CD4-positive, alpha-beta T cell treated with Interleukin-6 for 4 hours (primary cell): ENCODE data around the gene LAPTM4A.
"Not testable (repeated sequence)": the region's sequence is repeated elsewhere in the genome, so short reads cannot be mapped to it uniquely, and the experiment has no call there.

Experiments
- DNase-seq: peaks from one replicate; pipeline ENCODE4 v3.0.0-alpha.2; 2020; ENCODE audit warnings: mixed read lengths

Gene LAPTM4A

DNA sequence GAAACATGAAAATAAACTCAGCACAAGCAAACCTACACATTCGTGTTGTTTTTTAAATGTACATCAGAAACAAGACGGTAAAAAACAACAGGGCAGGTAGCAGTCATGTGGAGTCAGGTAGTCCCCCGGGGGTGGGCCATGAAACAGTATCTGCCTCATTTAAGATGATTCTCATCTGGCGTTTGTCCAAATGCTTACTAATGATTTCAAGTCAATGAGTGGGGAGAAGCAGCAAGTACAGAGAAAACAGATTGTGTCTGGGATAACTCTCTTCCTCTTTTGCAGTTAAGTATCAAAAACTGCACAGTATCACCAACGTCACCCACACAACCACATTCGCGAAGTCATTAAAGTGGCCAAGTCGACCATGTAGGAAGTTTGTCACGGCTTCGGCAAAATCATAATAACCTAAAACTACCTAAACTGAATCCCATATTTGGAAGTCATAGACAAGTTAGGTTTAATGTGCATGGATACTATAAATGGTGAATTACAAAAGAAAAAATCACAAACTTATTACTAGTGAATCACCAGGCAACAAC, 1.3 kb downstream of the LAPTM4A start:
- DNase-seq = peak; percentile 32

DNA sequence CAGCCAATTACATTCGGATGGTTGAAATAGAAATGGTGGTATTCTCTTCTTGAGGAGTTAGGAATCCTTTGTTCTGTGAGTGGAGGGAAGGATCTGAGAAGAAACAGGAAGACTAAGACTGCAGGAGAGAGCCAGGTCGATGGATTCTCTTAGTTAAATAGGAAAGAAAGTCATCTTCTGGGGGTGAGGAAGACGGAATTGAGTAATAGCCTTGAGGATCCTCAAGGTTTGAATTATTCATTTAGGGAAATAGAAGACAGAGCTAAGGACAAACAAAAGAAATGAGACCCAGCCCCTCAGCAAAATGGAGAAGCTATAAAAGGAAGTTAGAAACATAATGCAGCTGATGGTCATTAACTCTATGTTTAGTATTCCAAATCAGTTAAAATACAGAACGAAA, 1.8 kb downstream of the LAPTM4A start:
- DNase-seq = no peak

DNA sequence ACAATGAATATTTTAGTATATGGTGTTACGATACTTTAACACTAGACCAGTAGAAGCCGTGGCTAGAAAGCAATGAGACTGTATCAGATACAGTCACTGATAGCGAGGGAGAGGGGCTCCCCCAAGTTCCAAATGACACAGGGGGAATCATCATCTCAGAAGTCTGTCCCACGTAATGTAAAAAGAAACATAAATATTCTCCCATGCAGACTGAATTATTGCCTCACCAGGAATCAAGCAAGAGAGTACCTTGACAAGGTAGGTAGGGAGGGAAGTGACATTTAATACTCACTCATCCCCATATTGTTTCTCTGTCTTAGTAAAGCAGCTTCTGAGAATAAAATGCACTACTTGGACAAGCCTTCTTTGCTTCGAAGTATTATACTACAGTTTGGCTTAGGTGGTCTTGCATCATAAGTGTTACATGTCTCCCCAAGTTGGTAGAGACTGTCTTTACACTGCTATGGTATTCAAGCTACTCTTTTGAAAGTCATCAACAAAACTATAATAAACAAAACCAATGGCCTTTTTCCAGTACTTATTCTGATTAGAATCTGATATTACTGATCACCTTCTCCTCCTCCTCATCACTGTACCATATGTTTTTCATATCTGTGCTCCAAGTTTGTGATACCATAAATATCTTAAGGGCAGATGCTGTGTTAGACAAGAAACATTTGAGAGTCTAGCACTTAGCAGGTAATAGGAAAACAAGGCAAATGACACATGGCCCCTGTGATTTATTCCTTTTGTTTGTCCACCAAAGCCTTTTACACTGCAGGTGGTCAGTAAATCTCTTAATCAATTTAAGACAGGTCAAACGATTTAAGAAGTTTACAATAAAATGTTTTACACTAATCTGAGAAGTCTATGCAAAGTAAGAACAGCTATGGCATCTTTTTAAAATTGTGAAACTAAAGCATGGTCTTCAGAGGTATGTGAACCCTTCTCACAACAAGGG, 2.7 kb downstream of the LAPTM4A start:
- no peak for DNase-seq

DNA sequence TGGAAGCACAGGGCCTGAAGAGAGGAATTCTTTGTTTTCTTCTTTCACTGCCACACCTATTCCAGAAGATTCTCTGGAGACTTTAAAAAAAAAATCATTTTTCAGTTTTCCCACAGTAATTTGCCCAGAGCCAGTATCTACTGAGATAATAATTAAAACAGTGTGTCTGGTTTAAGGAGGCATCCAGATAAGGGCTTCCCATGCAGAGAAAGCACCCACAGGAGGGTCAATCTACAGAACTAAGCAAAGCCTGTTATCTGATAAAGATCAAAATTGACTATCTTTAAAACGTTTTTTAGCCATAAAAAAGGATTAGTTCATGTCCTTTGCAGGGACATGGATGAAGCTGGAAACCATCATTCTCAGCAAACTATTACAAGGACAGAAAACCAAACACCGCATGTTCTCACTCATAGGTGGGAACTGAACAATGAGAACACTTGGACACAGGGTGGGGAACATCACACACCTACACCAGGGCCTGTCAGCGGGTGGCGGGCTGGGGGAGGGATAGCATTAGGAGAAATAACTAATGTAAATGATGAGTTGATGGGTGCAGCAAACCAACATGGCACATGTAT, 5.6 kb downstream of the LAPTM4A start:
- DNase-seq = not testable (repeated sequence)

DNA sequence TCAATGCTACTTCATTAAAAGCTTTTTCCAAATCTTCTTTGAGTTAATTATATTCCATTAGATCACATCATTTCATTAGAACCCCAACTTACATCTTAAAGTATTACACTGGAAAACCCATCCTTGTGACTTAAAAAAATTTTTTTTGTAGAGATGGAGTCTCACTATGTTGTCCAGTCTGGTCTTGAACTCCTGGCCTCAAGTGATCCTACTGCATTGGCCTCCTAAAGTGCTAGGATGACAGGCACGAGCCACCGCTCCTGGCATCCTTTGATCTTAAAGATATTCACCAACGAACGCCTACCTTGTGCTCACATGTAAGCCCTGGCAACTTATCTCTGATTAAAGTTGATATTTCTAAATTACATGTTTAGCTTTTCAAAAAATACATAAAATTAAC, 6.7 kb downstream of the LAPTM4A start:
- no peak for DNase-seq

DNA sequence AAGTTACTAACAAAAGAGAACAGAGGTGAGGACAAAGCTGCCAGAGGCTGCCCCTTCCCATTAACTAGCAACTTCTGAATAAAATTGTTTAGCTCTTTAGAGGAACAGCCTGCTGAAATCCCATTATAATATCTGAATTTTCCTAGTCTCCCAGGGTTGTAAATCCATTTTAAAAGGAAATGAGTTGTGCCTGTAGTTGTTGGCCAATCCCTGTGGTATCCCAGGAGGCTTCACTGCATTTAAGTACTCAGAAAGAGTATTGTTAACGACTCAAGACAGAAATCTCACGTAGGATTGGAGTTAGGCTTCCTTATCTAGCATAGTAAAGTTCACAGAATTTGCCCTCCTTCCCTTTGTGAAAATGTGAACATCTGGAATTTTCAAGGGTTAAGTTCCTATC, 8.9 kb downstream of the LAPTM4A start:
- no peak for DNase-seq

DNA sequence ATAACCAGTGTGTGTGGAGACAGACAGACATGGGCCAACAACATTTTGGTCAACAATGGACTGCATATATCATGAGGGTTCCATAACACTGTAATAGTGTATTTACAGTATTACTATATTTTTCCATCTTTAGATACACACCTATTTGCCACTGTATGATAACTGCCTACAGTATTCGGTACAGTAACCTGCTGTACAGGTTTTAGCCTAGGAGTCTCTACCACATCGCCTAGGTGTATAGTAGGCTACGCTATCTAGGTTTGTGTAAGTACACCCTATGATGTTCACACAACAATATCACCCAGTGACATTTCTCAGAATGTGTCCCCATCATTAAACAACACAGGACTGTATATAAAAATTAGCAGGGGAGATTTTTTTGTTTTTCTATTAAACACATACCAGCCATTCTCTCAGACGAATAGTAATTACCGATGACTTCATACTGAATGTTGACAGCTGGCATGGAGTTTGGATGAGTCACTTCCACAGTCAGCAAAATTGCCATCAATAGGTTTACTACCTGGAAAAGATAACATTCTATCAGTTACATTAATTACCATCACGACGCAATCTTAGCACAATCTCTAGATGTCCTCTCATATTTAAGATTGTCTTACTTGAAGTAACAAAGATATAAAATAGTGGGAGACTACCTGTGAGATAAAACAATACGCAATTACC, 10.8 kb downstream of the LAPTM4A start:
- no peak for DNase-seq

DNA sequence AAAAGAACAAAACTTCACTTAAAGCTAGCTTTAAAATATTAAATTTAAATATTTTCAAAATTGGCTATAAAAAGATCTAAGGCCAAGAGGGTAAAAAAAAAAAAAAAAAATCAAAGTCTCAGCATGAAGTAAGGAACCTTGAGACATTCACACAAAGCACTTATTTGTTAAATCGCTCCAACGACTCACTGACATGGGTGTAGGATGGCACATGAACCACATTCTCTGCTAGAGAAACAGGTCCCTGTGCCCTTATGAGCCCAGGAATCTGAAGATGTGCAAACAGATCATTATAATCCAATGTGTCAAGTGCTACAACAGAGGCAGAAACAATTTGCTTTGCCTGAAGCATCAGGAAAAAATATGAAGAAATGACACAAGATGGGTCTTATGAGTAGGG, 13.8 kb downstream of the LAPTM4A start:
- no peak for DNase-seq

DNA sequence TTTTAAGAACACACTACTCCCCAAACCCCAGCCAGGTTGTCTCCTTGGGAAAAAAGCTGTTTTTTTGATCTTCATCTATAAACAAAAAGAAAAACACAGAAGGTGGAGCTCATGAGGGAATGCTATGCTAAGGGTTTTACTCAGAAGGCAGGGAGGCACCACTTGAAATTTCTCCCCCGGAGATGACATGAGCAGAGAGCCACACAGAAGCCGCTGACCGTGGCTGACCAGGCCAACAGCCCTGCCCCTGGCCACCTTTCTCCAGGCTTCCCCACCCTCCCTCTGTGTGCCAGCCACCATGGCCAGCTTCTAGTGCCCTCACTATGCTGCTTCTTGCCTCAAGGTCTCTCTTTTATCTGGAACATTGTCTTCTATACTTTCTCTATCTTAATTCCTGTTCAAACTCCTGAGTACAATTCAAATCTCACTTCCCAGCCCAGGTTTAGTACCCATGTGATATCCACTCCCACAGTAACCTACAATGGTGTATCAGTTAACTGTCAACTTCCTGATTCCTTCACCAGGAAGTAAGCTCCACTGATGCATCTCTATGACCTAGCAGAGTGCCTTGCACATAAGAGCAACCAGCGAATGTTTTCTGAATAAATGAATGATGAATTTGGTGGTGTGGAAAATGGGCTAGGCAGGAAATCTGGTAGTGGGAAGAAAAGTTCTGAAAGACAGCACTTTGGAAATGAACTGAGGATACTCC, 15.3 kb downstream of the LAPTM4A start:
- DNase-seq = no peak

DNA sequence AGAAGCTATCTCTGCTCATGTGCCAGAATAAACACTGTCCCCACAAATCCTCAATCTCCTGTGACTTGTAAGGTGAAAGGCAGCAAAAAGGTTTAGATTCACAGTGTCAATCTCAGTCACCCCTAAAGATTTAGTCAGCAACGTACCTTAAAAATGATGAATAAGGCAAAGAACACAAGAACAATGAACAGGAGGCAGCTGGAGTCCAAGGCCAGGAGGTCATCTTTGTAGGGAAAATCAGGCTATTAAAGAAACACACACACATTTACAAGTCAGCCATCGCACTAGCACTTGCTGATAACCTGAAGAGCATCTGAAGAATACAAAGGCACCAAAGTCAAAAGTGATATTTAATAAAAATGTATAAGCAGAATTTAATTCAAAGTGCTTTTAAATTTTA, 16.6 kb downstream of the LAPTM4A start:
- no peak for DNase-seq

DNA sequence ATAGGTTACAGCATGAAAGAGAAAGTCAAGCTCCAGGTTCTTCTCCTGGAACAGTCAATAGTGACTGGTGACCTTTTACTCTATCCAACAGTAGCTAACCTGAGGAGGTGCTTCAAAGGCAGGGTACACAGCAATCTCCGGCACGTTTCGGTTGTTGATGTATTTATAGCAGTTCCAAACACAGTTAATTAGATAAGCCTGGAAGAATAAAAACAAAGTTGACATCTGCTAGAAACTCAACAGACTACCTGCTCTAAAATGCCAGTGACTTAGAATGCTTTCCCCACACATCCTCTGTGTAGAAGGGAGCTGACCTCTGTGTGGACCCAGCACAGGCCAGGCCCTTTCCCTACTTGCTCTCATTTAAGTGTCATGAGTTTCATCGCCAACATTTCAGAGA, 17.2 kb downstream of the LAPTM4A start:
- no peak for DNase-seq

DNA sequence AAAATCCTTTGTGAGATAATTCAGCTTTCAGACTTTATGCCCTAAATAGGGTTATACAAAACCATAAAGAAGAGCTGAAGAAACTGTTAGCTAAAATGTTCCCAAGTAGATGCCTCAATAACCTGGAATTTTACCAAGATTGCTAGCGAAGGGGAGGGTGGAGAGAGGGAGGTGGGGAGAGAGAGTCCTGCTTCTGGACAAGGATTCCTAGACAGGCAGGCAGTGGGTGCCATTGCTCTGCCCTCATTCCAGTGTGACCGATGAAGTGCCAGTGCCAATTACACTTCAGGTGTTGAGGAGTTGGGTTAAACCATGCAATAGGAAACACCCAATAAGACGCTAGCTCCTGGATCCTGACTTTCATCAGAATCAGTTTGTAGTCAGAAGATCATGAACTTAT, 18.1 kb downstream of the LAPTM4A start:
- no peak for DNase-seq

DNA sequence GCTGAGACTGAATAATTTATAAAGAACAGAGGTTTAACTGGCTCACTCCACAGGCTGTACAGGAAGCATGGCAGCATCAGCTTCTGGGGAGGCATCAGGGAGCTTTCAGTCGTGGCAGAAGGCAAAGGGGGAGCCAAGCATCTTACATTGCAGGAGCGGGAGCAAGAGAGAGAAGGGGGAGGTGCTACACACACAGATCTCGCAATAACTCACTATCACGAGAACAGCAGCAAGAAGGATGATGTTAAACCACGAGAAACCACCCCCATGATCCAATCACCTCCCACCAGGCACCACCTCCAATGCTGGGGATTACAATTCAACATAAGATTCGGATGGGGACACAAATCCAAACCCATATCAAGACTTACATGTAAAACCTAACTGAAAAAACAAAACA, 21.2 kb downstream of the LAPTM4A start:
- no peak for DNase-seq

DNA sequence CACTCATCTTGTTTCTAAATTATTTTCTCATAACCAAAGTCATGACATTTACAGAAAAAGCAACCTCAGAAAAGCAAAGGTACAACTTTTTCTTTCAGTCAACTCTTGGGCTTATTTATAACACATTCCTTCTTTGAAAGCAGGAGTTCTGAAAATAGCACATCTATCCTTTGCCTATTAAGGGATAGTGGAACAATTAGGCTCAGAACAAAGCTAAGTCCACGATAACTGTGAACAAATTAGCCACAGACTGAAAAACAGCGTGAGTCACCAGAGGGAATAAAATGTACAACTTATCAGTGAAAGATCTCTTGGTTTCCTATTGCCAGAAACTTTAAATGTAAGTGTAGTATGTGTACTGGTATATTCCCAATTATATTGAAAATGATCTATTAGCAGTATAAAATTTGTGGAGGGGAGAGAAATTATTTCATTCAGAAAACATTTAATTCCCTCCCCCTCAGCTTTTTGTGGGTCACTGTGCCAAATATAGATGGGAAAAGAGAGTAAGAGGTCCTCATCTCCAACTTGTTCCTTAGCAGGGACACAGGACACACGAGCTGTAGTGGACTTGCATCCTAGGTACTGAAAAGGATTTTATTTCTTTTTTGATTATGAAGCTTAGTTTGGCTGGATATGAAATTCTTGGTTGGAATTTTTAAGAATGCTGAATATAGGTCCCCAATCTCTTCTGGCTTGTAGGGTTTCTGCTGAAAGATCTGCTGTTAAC, 23.6 kb downstream of the LAPTM4A start:
- DNase-seq = no peak

DNA sequence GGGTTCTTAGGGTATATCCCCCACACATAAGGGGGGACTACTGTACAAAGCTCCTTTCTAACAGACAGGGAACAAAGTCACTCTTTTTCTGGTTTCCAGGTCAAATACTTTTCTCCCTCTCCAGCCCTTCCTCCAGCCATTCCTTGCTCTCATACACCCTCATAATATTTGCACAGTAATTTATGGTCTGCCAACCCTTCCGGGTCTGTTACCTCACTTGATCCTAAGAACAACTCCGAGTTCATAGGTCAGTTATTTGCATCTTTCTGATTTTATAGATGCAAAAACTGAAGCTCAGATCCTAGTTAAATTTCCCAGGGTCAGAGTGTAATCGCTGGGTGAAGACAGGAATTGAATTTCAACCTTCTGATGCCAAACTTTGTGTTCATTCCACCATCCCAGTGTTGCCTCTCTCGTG, 24.2 kb downstream of the LAPTM4A start:
- no peak for DNase-seq

DNA sequence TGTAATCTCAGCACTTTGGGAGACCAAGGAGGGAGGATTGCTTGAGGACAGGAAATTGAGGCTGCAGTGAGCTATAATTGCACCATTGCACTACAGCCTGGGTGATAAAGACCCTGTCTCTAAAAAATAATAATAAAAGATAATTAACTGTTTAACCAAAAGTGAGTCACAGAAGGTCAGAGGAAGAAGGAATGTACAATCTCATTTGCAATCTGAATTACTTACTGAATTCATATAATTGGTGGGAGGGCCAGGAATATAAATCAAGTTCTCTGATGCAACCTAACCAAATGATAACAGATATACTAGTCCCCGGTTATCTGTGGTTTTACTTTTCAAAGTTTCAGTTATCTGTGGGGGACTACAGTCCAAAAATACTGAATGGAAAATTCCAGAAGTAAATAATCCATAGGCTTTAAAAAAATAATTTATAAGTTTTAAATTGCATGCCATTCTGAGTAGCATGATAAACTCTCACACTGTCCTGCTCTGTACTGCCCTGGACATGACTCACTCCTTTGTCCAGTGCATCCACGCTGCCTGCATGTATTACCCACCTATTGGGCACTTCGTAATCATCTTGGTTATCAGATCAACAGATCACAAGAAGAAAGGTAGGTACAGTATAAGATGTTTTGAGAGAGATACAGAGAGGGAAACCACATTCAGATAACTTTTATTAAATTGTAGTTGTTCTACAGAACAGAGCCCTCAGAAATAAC, 26.2 kb downstream of the LAPTM4A start:
- no peak for DNase-seq

DNA sequence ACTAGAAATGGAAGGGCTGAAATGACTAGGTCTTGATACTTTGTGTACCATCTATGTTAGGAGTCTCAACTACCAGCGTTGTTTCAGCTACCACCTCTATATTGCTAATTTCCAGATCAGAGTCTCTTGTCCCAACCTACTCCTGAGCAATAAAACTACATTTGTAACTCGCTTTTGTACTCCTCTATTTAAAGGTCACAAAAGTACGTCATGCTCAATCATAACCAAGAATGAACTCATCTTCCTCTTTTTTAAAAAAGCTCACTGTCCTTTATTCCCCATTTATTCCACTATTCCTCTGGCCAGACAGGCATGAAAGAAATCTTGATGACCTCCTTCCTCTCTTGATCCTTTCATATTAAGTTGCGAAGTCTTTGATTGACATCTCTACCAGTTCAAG, 27.7 kb downstream of the LAPTM4A start:
- DNase-seq = no peak

DNA sequence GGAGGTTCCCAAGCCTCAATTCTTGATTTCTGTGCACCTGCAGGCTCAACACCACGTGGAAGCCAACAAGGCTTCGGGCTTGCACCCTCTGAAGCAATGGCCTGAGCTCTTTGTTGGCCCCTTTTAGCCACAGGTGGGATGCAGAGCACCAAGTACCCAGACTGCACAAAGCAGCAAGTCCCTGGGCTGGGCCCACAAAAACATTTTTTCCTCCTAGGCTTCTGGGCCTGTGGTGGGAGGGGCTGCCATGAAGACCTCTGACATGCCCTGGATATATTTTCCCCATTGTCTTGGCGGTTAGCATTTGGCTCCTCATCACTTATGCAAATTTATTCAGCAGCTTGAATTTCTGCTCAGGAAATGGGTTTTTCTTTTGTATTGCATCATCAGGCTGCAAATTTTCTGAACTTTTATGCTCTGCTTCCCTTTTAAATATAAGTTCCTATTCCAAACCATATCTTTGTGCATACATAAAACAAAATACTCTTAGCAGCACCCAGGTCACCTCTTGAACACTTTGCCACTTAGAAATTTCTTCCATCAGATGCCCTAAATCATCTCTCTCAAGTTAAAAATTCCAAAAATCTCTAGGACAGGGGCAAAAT, 29.9 kb downstream of the LAPTM4A start:
- no peak for DNase-seq

DNA sequence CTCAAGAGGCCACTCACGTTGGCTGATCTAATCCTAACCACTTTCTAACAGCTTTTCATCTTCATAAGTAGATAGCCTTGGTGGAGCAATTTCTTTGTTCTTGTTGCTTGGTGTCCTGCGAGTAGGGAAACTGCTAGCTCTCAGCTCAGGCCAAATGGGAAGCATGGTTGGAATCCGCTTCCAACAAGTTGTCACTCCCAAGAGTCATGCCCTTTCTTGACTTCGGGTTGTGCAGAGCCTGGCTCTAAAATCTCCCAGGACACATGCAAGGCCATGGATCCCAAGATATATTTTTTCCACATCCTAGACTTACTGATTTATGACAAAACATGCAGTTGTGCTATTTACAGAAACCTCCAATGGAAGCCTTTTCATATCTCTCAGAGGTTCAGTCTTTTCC, 31.7 kb downstream of the LAPTM4A start:
- no peak for DNase-seq

DNA sequence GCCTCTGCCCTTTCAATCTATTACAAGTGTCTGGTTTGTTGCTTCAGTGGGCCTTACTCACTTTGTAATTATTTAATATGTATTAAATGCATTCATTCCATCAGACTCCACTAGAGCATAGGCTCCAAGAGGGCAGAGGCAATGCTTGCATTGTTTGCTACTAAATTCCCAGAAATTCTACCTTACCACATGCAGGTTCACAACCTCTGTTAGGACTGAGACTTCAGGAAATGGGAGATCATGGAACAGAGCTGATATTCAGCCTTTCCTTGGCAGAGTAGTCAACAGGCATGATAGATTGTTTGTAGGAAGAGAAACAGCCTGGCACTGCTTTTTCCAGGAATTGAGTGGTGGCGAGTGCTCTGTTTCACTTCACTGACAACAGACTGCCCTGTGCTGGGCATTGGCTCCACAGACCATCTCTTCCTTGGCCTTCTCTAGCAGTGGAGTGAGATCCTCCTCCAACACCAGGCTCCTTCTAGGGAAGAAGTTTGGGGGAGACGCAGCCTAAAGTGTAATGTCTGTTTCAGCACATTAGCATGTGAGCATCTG, 32.8 kb downstream of the LAPTM4A start:
- no peak for DNase-seq

DNA sequence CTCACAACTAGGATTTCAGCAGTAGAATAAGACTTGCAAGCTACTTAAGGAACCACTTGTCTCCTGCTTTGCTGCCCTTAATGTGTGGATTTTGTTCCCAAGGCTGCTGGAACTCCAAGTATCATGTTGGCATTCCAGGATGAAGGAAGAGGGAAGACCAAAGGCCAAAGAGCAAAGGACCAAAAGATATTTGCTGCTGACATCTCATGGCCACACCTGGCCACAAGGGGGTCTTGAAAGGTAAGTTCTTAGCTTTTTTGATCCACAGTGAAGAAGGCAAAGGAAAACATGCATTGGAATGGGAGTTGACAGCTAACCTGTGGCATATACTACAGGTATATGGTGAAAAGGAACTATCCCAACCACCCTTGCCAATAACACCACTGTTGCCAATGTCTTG, 35.1 kb downstream of the LAPTM4A start:
- no peak for DNase-seq
